ENCODE results near the gene AOX1.

DNA sequence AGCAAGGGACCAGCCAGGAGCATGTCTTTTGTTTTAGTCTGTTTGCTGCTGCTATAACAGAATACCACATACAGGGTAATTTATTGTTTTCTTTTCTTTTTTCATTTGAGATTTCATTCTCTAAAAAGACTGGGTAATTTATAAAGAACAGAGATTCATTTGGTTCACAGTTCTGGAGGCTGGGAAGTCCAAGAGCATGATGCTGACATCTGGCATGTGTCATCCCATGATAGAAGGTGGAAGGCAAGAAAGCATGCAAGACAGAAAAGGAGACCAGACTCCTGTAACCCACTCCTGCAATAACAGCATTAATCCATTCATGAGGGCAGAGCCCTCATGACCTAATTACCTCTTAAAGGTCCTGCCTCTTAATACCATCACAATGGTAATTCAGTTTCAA is 45.0 kb upstream of the AOX1 start:
- TF ChIP-seq, protein P1, sequence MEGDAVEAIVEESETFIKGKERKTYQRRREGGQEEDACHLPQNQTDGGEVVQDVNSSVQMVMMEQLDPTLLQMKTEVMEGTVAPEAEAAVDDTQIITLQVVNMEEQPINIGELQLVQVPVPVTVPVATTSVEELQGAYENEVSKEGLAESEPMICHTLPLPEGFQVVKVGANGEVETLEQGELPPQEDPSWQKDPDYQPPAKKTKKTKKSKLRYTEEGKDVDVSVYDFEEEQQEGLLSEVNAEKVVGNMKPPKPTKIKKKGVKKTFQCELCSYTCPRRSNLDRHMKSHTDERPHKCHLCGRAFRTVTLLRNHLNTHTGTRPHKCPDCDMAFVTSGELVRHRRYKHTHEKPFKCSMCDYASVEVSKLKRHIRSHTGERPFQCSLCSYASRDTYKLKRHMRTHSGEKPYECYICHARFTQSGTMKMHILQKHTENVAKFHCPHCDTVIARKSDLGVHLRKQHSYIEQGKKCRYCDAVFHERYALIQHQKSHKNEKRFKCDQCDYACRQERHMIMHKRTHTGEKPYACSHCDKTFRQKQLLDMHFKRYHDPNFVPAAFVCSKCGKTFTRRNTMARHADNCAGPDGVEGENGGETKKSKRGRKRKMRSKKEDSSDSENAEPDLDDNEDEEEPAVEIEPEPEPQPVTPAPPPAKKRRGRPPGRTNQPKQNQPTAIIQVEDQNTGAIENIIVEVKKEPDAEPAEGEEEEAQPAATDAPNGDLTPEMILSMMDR (IDR thresholded peaks at IDR 0.05 in 2 of 3, conservative IDR thresholded peaks at IDR 0.05 in 1 of 3; ENCODE audit: insufficient read depth in 2 of 3, low read depth in 1 of 3, low read length in 3 of 3) = no peak
- TF ChIP-seq, protein P2, sequence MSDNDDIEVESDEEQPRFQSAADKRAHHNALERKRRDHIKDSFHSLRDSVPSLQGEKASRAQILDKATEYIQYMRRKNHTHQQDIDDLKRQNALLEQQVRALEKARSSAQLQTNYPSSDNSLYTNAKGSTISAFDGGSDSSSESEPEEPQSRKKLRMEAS (CRISPR knock-in tag; IDR thresholded peaks at IDR 0.05) = no peak
- TF ChIP-seq, protein P3, sequence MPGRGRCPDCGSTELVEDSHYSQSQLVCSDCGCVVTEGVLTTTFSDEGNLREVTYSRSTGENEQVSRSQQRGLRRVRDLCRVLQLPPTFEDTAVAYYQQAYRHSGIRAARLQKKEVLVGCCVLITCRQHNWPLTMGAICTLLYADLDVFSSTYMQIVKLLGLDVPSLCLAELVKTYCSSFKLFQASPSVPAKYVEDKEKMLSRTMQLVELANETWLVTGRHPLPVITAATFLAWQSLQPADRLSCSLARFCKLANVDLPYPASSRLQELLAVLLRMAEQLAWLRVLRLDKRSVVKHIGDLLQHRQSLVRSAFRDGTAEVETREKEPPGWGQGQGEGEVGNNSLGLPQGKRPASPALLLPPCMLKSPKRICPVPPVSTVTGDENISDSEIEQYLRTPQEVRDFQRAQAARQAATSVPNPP (IDR thresholded peaks at IDR 0.05; ENCODE audit: borderline replicate concordance, insufficient read depth, insufficient read length) = no peak
- TF ChIP-seq, protein P4, sequence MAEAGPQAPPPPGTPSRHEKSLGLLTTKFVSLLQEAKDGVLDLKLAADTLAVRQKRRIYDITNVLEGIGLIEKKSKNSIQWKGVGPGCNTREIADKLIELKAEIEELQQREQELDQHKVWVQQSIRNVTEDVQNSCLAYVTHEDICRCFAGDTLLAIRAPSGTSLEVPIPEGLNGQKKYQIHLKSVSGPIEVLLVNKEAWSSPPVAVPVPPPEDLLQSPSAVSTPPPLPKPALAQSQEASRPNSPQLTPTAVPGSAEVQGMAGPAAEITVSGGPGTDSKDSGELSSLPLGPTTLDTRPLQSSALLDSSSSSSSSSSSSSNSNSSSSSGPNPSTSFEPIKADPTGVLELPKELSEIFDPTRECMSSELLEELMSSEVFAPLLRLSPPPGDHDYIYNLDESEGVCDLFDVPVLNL (CRISPR knock-in tag; IDR thresholded peaks at IDR 0.05; ENCODE audit: low read depth) = no peak
- TF ChIP-seq EZH2 (IDR thresholded peaks at IDR 0.05; ENCODE audit: borderline replicate concordance, low read depth, low read length) = no peak
- no peak for TF ChIP-seq MTA1 (IDR thresholded peaks at IDR 0.05; ENCODE audit: borderline replicate concordance)
- no peak for TF ChIP-seq POLR2A (conservative IDR thresholded peaks at IDR 0.05)
- TF ChIP-seq EP300 (IDR thresholded peaks at IDR 0.05; ENCODE audit: low read length) = no peak
- no peak for TF ChIP-seq ILK (tag; IDR thresholded peaks at IDR 0.05; ENCODE audit: borderline replicate concordance, low read depth)
- no peak for TF ChIP-seq CEBPB (tag; IDR thresholded peaks at IDR 0.05)
- TF ChIP-seq, protein P5, sequence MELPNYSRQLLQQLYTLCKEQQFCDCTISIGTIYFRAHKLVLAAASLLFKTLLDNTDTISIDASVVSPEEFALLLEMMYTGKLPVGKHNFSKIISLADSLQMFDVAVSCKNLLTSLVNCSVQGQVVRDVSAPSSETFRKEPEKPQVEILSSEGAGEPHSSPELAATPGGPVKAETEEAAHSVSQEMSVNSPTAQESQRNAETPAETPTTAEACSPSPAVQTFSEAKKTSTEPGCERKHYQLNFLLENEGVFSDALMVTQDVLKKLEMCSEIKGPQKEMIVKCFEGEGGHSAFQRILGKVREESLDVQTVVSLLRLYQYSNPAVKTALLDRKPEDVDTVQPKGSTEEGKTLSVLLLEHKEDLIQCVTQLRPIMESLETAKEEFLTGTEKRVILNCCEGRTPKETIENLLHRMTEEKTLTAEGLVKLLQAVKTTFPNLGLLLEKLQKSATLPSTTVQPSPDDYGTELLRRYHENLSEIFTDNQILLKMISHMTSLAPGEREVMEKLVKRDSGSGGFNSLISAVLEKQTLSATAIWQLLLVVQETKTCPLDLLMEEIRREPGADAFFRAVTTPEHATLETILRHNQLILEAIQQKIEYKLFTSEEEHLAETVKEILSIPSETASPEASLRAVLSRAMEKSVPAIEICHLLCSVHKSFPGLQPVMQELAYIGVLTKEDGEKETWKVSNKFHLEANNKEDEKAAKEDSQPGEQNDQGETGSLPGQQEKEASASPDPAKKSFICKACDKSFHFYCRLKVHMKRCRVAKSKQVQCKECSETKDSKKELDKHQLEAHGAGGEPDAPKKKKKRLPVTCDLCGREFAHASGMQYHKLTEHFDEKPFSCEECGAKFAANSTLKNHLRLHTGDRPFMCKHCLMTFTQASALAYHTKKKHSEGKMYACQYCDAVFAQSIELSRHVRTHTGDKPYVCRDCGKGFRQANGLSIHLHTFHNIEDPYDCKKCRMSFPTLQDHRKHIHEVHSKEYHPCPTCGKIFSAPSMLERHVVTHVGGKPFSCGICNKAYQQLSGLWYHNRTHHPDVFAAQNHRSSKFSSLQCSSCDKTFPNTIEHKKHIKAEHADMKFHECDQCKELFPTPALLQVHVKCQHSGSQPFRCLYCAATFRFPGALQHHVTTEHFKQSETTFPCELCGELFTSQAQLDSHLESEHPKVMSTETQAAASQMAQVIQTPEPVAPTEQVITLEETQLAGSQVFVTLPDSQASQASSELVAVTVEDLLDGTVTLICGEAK (IDR thresholded peaks at IDR 0.05) = no peak
- TF ChIP-seq, protein P5 (CRISPR knock-in tag; IDR thresholded peaks at IDR 0.05) = no peak
- TF ChIP-seq ELF1 (tag; IDR thresholded peaks at IDR 0.05) = no peak
- no peak for TF ChIP-seq SP1 (CRISPR knock-in tag; IDR thresholded peaks at IDR 0.05)
- TF ChIP-seq RBFOX2 (IDR thresholded peaks at IDR 0.05; ENCODE audit: low read depth, low read length) = no peak

Data from K562 (cell line).